ENCODE data around the gene SERPINB13. TPM values are rescaled to one million over a fixed set of nuclear protein-coding genes. Genes with fewer than 3 reads are reported as not detected.

The SERPINB13 gene
- total RNA-seq, 2 donors from 2014 or later = not detected

DNA sequence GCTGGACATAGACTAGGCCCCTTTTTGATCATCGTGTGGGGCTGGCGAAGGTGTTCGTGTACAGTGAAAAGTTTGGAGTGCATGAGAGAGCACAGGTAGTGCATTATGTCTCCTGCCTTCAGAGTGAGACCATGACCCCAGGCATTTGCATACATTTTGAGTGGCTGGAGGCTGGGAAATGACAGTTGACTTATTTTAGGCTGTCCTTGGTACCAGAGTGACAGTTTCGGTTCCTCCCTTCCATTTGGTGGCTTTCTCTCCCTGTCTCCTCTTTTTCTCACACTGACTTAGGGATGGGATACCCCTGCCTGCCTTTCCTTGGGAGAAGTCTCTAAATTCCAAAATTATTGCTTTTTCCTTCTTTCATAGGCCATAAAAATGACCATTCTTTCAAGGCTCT lies 24.9 kb upstream of the SERPINB13 start:
- no peak for TF ChIP-seq CTCF (IDR thresholded peaks at IDR 0.05)
- H3K4me3 ChIP-seq = no peak overlapping the region
- H3K27me3 ChIP-seq = no peaks in the 10 kb centered on the region
- no peaks in the 10 kb centered on the region for H3K4me1 ChIP-seq
- H3K36me3 ChIP-seq = no peaks in the 10 kb centered on the region
- H3K27ac ChIP-seq = no peak overlapping the region
- H3K9me3 ChIP-seq = no peaks in the 10 kb centered on the region
- no peak overlapping the region for H3K9ac ChIP-seq (ENCODE audit: low read depth in 2 of 2, low read length in 2 of 2)
- intact Hi-C loops (cut with DNase I) = no loop called here
- DNase-seq = no peak

DNA sequence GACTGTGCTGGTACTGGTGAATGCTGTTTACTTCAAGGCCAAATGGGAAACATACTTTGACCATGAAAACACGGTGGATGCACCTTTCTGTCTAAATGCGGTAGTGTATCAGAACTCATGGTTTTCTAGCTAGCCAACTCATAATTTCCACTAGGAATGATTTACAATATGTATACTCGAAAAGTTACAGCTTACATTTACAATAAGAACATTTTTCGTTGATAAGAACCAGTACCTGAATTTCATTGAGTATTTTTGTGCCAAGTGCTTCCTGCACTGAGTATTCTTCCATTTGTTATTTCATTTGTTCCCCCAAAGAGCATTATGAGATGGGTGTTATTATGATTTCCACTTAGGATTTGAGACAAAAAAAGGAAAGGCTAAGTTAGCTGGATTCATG lies 23.1 kb upstream of the SERPINB13 start:
- Histone ChIP-seq H3K36me3 (no peaks in the 10 kb centered on the region), H3K4me1 (no peaks in the 10 kb centered on the region), H3K27ac (no peak overlapping the region), H3K4me3 (no peak overlapping the region), H3K9ac (ENCODE audit: low read depth in 2 of 2, low read length in 2 of 2) (no peak overlapping the region), H3K9me3 (no peaks in the 10 kb centered on the region), H3K27me3 (no peaks in the 10 kb centered on the region)
- no peak for DNase-seq
- no peak for TF ChIP-seq CTCF (IDR thresholded peaks at IDR 0.05)
- intact Hi-C loops (cut with DNase I) = no loop called here

DNA sequence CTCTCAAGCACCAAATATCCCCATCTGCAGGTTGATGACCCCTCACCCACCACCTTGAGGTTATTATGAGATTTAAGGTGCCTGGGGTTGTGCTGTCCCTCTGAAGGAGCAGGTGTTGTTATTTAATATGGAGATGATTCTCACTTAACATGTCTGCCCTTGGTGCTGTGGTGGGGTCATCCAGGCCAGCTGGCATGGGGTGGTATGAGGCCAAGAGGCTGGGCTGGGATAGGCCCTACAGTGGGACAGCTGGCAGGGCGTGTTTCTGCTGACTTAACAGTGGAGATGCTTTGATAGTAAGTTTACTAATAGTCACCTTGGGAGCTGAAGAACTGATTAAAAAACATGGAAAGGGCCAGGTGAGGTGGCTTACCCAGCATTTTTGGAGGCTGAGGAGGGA lies 22.6 kb upstream of the SERPINB13 start:
- no peak for TF ChIP-seq CTCF (IDR thresholded peaks at IDR 0.05)
- Histone ChIP-seq H3K9me3 (no peaks in the 10 kb centered on the region), H3K9ac (ENCODE audit: low read depth in 2 of 2, low read length in 2 of 2) (no peak overlapping the region), H3K4me1 (no peaks in the 10 kb centered on the region), H3K27ac (no peak overlapping the region), H3K27me3 (no peaks in the 10 kb centered on the region), H3K4me3 (no peak overlapping the region), H3K36me3 (no peaks in the 10 kb centered on the region)
- intact Hi-C loops (cut with DNase I) = no loop called here
- no peak for DNase-seq

DNA sequence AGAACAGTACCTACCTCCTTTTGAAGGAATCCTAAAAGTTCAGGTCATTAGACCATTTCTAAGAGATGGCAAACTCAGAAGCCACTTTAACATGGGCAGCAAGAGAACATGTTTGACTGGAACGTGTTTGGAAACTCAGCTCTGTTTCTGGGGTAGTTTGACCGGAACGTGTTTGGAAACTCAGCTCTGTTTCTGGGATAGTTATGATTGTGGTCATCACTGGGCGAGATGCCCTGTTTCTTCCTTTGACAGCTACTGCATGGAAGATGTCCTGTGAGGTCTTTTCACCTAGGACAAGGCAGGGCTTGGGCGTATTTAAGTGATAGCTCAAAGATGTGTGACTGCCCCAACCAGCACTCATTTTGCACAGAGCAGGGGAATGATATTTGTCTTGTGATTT lies 19.9 kb upstream of the SERPINB13 start:
- no peak overlapping the region for H3K4me3 ChIP-seq
- no peaks in the 10 kb centered on the region for H3K36me3 ChIP-seq
- intact Hi-C loops (cut with DNase I) = no loop called here
- no peaks in the 10 kb centered on the region for H3K27me3 ChIP-seq
- no peak overlapping the region for H3K27ac ChIP-seq
- H3K9me3 ChIP-seq = no peaks in the 10 kb centered on the region
- no peaks in the 10 kb centered on the region for H3K4me1 ChIP-seq
- no peak overlapping the region for H3K9ac ChIP-seq (ENCODE audit: low read depth in 2 of 2, low read length in 2 of 2)
- TF ChIP-seq CTCF (IDR thresholded peaks at IDR 0.05) = no peak
- DNase-seq = no peak

DNA sequence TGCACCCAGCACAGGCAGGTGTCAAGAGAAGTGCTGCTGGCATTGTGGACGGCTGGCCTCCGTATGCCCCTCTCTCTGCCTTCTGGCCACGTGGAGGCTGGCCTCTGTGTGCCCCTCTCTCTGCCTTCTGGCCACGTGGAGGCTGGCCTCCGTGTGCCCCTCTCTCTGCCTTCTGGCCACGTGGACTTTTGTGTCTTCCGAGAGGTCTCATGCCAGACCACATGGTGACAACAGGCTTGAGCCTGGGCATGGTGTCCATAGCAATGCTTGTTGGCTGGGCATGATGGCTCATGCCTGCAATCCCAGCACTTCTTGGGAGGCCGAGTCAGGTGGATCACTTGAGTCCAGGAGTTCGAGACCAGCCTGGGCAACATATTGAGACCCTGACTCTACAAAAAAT lies 19.3 kb upstream of the SERPINB13 start:
- H3K36me3 ChIP-seq = no peaks in the 10 kb centered on the region
- no peak overlapping the region for H3K27ac ChIP-seq
- no peaks in the 10 kb centered on the region for H3K27me3 ChIP-seq
- DNase-seq = no peak
- intact Hi-C loops (cut with DNase I) = no loop called here
- no peak overlapping the region for H3K4me3 ChIP-seq
- no peaks in the 10 kb centered on the region for H3K9me3 ChIP-seq
- H3K9ac ChIP-seq (ENCODE audit: low read depth in 2 of 2, low read length in 2 of 2) = no peak overlapping the region
- TF ChIP-seq CTCF (IDR thresholded peaks at IDR 0.05) = no peak
- H3K4me1 ChIP-seq = no peaks in the 10 kb centered on the region

DNA sequence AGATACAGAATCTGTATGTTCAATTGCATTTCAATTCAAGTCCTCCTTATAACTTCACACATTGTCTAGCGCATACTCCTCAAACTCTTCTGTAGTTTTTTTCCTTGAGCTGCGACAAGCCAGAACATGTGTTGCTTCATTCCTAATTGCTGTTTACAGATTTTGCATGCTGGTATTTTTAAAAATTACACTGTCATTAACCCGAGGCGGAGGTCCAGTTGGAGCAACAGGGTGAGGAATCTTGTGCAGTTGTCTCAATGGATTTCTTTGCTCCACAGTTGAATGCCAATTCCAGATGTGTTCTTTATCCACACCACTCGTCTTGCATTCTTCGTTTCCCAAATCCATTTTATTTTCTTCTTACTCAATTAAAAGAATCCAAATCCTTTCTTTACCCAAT lies 16.4 kb upstream of the SERPINB13 start:
- intact Hi-C loops (cut with DNase I) = no loop called here
- Histone ChIP-seq H3K4me1 (no peaks in the 10 kb centered on the region), H3K9me3 (no peaks in the 10 kb centered on the region), H3K27ac (no peak overlapping the region), H3K36me3 (no peaks in the 10 kb centered on the region), H3K4me3 (no peak overlapping the region), H3K9ac (ENCODE audit: low read depth in 2 of 2, low read length in 2 of 2) (no peak overlapping the region), H3K27me3 (no peaks in the 10 kb centered on the region)
- no peak for DNase-seq
- no peak for TF ChIP-seq CTCF (IDR thresholded peaks at IDR 0.05)
